GM10266 (cell line): ENCODE results near the gene NTMT1.
A peak's percentile ranks its signal among the peaks of the same experiment; 100 is the strongest.

ENCODE experiments used
- DNase-seq: peaks from one replicate; pipeline ENCODE4 v3.0.0; 2012; ENCODE audit errors: extremely low spot score
- CTCF ChIP-seq: IDR thresholded peaks from 2 replicates; pipeline ENCODE4 v1.5.1; 2012; ENCODE audit warnings: mild to moderate bottlenecking, low read depth; ENCODE audit not compliant: control insufficient read depth, insufficient read depth; ENCODE audit errors: missing control alignments

The NTMT1 gene

GRCh38 chr9:129612123-129612522 lies 13.8 kb upstream of the NTMT1 start:
- no peak for TF ChIP-seq CTCF
- no peak for DNase-seq

GRCh38 chr9:129612815-129613519 lies 13.0 kb upstream of the NTMT1 start:
- no peak for DNase-seq
- TF ChIP-seq CTCF = no peak

GRCh38 chr9:129613520-129614175 lies 12.3 kb upstream of the NTMT1 start:
- no peak for DNase-seq
- TF ChIP-seq CTCF = no peak

GRCh38 chr9:129614932-129615331 lies 11.0 kb upstream of the NTMT1 start:
- no peak for TF ChIP-seq CTCF

GRCh38 chr9:129615407-129616285 lies 10.3 kb upstream of the NTMT1 start:
- no peak for TF ChIP-seq CTCF

More at GRCh38 chr9:129614932-129615331, 11.0 kb upstream of the NTMT1 start:
- DNase-seq = no peak

GRCh38 chr9:129617167-129617566 lies 8.8 kb upstream of the NTMT1 start:
- DNase-seq = peak; percentile 42

More at GRCh38 chr9:129615407-129616285, 10.3 kb upstream of the NTMT1 start:
- no peak for DNase-seq

More at GRCh38 chr9:129617167-129617566, 8.8 kb upstream of the NTMT1 start:
- peak; percentile 38 for TF ChIP-seq CTCF
